Fibroblast of mammary gland (primary cell): ENCODE measurements around the gene NCOR2.

Experiments
- DNase-seq: peaks from one replicate; pipeline ENCODE4 v3.0.0-alpha.2; 2010; ENCODE audit warnings: low read depth
- H3K4me3 ChIP-seq: 2 replicates; pipeline ENCODE4 v1.5.1; 2011; ENCODE audit warnings: low read depth, mild to moderate bottlenecking, low read length, moderate library complexity; ENCODE audit not compliant: control insufficient read depth
- TF ChIP-seq, protein P1 (sequence below): conservative IDR thresholded peaks from 2 replicates; pipeline ENCODE4 v1.5.1; 2011; ENCODE audit warnings: low read depth, low read length, inconsistent platforms; ENCODE audit not compliant: control insufficient read depth, insufficient read depth

NCOR2 gene

DNA sequence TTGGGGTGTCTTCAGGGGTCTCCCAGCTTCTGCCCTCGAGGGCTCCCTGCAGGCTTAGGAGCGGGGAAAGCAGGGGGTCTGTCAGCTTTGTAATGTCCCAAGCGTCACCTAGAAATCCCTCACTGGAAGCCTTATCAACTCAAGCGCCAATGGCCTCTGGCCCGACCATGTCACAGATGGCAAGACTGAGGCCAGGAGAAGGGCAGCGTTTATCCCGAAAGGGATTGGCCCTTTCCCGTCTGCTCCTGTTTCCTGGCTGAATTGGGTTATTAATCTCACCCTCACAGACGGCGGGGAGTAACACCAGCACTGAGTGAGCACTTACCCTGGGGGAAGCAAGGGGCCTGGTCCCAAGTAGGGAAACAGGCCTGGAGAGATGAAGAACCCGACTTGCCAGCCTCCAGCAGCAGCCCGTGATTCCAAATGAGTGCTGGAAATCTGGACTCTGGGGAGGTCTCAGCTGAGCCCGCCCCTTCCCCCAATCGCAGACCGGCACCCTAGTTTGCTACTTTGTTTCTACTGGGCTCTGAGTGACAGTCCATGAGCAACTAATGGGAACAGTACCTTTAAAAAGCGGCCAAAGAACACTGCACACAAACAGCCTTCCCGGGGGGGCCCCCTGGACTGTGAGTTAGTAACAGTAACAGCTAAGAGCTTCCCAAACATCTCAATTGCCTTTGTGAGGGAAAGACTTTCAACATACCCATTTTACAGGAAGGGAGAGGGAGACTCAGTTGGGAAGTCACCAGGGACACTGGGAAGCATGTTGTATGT is 2.1 kb upstream of the NCOR2 start:
- no peak overlapping the region for H3K4me3 ChIP-seq
- TF ChIP-seq, protein P1, sequence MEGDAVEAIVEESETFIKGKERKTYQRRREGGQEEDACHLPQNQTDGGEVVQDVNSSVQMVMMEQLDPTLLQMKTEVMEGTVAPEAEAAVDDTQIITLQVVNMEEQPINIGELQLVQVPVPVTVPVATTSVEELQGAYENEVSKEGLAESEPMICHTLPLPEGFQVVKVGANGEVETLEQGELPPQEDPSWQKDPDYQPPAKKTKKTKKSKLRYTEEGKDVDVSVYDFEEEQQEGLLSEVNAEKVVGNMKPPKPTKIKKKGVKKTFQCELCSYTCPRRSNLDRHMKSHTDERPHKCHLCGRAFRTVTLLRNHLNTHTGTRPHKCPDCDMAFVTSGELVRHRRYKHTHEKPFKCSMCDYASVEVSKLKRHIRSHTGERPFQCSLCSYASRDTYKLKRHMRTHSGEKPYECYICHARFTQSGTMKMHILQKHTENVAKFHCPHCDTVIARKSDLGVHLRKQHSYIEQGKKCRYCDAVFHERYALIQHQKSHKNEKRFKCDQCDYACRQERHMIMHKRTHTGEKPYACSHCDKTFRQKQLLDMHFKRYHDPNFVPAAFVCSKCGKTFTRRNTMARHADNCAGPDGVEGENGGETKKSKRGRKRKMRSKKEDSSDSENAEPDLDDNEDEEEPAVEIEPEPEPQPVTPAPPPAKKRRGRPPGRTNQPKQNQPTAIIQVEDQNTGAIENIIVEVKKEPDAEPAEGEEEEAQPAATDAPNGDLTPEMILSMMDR: no peak
- DNase-seq: no peak

GRCh38 chr12:124568431-124569374 is 1.3 kb upstream of the NCOR2 start:
- TF ChIP-seq, protein P1: peak; percentile 65
- DNase-seq: peak; percentile 97
- H3K4me3 ChIP-seq: no peak overlapping the region

DNA sequence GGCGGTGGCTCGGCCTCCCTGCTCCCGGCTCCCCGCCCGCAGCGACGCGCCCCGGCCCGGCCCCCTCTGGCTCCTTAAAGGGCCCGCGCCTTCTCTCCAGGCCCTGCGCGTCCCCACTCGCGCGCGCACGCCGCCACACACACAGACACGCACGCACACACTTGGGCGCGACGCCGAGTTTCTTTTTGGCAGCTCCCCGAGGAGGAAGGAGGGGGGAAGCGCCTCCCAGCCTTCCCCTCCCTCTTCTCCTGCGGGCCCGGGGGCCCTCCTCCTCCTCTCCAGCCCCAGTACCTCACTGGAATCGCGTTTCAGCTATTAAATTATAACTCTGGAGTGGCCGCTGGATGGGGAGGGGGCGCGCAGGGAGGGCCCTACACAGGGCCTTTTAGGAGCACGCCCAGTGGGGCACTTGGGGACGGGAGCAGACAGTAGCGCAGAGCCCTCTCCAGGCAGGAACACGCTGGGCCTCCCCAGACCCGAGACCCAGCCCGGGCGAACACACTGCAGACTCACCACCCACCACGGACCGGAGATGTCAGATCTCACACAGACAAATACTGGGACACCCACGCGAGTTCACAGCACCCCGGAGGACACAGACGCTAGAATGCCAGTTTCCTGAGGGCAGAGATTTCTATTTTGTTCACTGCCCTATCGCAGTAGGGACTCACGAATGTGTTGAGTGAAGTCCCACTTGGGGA is 411 bp upstream of the NCOR2 start:
- TF ChIP-seq, protein P1: no peak
- DNase-seq: peak; percentile 91

DNA sequence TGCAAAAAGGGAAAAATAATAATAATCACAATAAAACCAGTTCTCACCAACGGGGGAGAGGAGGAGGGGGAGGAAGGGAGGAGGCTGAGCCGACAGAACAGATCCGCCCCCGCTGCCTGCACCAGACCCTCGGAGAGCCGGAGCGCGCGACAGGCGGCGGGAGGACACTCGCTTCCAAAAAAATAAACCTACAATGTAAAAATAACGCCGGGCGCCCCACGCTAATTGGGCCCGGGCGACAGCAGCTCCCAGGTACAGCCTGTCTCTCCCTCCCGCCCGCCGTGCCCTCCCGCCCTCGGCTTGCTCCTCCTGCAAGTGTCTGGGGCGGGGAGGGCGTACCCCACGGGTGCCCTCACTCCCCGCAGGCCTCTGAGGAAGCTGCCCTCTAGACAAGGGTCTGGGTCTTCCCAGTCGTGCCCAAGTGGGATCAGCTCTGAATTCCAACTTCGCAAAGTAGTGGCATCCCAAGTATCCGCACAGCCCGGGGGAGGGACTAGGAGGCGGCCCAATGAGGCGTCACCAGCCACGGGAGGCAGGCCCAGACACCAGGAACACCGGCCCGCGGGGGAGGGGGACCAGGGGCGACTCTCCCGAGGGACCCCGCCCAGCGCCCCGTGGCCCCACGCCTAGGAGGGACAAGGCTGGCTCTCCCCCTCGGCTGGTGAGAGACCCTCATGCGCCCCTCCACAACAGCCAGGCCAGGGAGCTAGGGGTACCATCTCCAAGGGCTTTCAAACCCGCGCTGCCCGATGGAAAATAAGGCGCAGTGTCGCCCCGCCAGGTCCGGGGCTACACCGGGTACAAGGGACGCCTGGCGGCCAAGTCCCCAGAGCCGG is 1.0 kb downstream of the NCOR2 start:
- DNase-seq: peak; percentile 63
- peak overlapping the region; percentile 80 for H3K4me3 ChIP-seq
- TF ChIP-seq, protein P1: no peak

More for the DNA sequence above, 411 bp upstream of the NCOR2 start:
- peak overlapping the region; percentile 23 for H3K4me3 ChIP-seq

- H3K4me3 ChIP-seq: peak overlapping the region; percentile 80
- TF ChIP-seq, protein P1: no peak
- DNase-seq: no peak
These were observed 1.7 kb downstream of the NCOR2 start for GRCh38 chr12:124565656-124566160.

- DNase-seq: peak; percentile 31
- TF ChIP-seq, protein P1: no peak
- peak overlapping the region; percentile 80 for H3K4me3 ChIP-seq
These were observed 2.4 kb downstream of the NCOR2 start for GRCh38 chr12:124564971-124565491.
